ENCODE measurements around the gene EXOC3. TPM values are rescaled to one million over a fixed set of nuclear protein-coding genes. Genes with fewer than 3 reads are reported as not detected.

EXOC3 gene
- total and polyA plus RNA-seq, 2 of the 8 experiments (the other 6 are each of a cell fraction or from before 2014, with no cell fraction given), result 14.4 to 30.0 TPM

GRCh38 chr5:415928-416635 is 26.9 kb upstream of the EXOC3 start (continued):
- TF ChIP-seq SP4 (IDR thresholded peaks at IDR 0.05; ENCODE audit: low read length) (no peak), EP300 (IDR thresholded peaks at IDR 0.05; ENCODE audit: borderline replicate concordance in 1 of 2, low read depth in 2 of 2, low read length in 2 of 2) (no peak)
